Measurements from ENCODE around the gene AUTS2. TPM values are rescaled to one million over a fixed set of nuclear protein-coding genes. Genes with fewer than 3 reads are reported as not detected.

The AUTS2 gene
- total RNA-seq, 2 experiments from 2014 or later = 17.5 to 23.8 TPM

DNA sequence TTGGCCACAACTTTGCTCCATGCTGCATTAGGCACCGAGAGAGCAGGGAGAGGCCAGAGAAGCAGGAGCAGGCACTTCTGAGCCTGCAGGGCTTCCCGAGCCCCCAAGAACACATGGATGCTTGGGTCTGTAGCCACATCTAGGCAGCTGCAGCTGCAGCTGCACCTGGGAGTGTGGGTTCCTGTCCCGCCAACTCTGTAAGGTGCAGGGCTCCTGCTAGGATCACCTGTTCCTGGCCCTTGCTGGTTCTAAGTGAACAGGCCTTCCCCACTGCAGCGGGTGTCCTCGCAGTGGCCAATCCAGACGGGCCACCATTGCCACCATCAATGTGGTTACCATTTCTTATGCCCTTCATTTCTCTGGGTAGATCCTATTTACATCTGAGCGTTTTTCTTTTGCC is 330.3 kb downstream of the AUTS2 start:
- Mint-ChIP-seq H3K27me3 (peaks cover 5% of the 10 kb centered on the region), H3K9me3 (peaks cover 4% of the 10 kb centered on the region), H3K27ac (no peak overlapping the region), H3K4me3 (no peak overlapping the region), H3K36me3 (no peaks in the 10 kb centered on the region), H3K4me1 (no peaks in the 10 kb centered on the region)
- POLR2A ChIA-PET = no interaction called here
- DNase-seq (no peak), ATAC-seq (ENCODE audit: low read depth) (no peak)

DNA sequence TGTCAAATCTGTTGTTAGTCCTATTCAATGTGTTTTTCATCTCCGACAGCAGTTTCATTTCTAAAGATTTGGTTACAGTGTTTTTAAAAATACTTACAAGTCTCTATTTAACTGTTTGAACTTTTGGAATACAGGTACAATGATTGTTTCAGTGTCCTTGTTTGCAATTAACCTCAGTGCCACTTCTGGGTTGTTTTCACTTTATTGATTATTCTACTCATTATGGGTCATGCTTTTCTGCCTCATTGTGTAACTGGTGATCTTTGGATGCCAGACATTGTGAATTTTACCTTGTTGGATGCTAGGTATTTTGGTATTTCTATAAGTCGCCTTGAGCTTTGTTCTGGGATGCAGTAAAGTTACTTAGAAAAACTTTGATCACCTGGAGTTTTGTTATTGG is 331.3 kb downstream of the AUTS2 start:
- ATAC-seq (ENCODE audit: low read depth) (no peak), DNase-seq (no peak)
- H3K27me3 Mint-ChIP-seq = peaks cover 2% of the 10 kb centered on the region
- H3K4me3 Mint-ChIP-seq = no peak overlapping the region
- H3K27ac Mint-ChIP-seq = no peak overlapping the region
- POLR2A ChIA-PET = no interaction called here
- H3K9me3 Mint-ChIP-seq = peaks cover 4% of the 10 kb centered on the region
- H3K4me1 Mint-ChIP-seq = no peaks in the 10 kb centered on the region
- no peaks in the 10 kb centered on the region for H3K36me3 Mint-ChIP-seq

DNA sequence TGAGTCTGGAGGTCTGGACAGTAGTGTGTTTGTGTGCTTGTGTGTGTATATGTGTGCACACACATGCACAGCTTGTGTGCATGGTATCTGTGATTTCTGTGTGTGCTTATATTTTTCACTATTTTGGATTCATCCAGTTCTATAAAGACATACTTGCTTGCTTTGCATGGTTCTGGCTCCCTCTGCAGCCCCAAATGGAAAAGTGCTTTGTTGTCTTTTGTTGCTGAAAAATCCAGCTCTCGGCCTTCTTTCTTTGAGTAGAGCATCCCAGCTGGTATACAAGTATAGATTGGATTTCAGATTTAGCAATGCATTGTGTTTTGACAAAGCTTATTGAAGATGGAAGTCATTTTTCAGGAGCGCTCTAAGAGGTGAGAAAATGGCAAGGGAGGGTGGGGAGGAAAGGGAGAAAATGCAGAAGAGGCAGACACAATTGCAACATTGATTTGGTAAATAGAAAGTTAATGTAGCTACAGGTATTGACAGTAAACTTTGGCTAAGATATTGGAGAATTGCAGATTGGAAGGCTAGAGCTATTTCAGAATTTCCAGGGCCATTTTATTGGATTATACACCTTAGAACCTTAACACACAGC is 333.9 kb downstream of the AUTS2 start:
- Mint-ChIP-seq H3K4me3 (no peak overlapping the region), H3K4me1 (no peaks in the 10 kb centered on the region), H3K36me3 (no peaks in the 10 kb centered on the region), H3K27me3 (peaks cover 2% of the 10 kb centered on the region), H3K9me3 (peaks cover 4% of the 10 kb centered on the region), H3K27ac (no peak overlapping the region)
- POLR2A ChIA-PET = no interaction called here
- ATAC-seq (ENCODE audit: low read depth) = no peak
- no peak for DNase-seq

DNA sequence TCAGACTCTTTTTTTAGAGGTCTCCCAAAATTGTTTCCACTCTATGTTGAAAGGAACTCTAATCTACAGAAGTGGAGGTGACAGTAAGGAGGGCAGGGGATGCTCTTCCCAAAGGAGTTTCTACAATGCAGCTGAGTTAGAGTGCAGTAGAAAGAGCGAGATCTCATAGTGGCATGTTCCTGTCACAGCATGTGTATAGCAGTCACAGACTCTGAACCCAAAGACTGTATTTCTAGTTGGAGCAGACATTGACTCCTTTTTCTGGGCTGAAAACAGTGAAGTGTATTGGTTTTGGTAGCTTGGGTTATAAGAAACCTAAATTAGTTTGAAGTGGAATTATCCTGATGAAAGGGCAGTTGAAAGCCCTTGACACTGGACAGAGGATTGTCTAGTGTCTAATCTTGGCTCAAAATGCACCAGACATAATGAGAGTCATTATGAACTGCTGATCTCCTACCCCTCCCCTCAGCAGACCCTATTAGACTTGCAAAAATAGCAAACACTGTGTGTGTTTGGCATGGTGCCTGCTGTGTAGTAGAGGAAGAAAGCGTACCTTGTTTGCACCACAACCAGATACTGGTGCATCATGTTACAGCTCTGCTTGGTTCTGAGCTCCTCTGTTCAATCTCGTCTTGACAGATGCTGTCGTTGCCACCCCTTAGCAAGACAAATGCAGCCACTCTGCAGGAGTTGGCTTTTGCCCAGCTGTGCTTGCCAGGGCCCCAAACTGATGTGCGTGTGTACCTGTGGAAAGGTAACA is 336.0 kb downstream of the AUTS2 start:
- H3K27ac Mint-ChIP-seq = no peak overlapping the region
- H3K4me1 Mint-ChIP-seq = no peaks in the 10 kb centered on the region
- POLR2A ChIA-PET = no interaction called here
- ATAC-seq (ENCODE audit: low read depth) (no peak), DNase-seq (no peak)
- H3K36me3 Mint-ChIP-seq = no peaks in the 10 kb centered on the region
- peaks cover 3% of the 10 kb centered on the region for H3K27me3 Mint-ChIP-seq
- H3K9me3 Mint-ChIP-seq = no peaks in the 10 kb centered on the region
- no peak overlapping the region for H3K4me3 Mint-ChIP-seq

DNA sequence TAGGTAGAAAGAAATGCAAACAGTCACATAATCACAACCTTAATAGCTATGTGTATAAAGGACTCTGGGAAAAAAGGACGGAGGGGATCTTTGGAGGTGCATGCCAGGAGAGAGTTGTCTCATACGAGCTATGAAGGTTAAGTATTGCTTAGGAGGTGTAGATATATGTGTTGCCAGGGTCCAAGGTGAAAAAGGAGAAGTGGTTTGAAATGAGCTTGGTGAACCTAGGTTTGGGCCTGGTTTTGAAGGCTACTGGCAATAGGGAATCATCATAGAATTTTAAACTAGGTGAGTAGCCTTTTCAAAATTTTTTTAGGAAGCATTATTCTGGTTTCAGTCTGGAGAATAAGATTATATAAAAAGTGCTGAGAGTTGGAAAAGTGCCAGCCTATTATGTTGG is 336.8 kb downstream of the AUTS2 start:
- no peak for DNase-seq
- no peak for ATAC-seq (ENCODE audit: low read depth)
- Mint-ChIP-seq H3K27me3 (peaks cover 3% of the 10 kb centered on the region), H3K9me3 (no peaks in the 10 kb centered on the region), H3K36me3 (no peaks in the 10 kb centered on the region), H3K4me1 (no peaks in the 10 kb centered on the region), H3K4me3 (no peak overlapping the region), H3K27ac (no peak overlapping the region)
- POLR2A ChIA-PET = no interaction called here

DNA sequence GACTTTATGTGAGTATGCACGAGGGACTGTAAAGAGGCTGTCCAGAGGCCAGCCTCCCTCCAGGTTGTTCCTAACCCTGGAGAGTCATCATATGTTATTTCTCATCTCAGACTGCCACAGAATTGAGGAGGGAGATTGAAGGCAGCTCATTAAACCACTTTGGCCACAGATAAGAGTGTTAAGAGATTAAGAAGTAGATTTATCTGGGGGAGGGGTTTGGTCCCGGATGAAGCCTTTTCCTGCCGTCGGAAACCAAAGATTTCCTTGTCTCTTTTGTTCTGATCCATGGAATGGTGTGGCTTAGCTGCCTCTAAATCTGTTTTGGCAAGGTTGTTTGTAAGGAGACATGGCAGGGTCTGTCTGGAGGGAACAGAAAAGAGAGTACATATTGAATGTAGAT is 338.8 kb downstream of the AUTS2 start:
- Mint-ChIP-seq H3K4me3 (no peak overlapping the region), H3K9me3 (peaks cover 2% of the 10 kb centered on the region), H3K27ac (no peak overlapping the region), H3K4me1 (peaks cover 13% of the 10 kb centered on the region), H3K36me3 (peaks cover 1% of the 10 kb centered on the region), H3K27me3 (peaks cover 3% of the 10 kb centered on the region)
- no peak for ATAC-seq (ENCODE audit: low read depth)
- no peak for DNase-seq
- POLR2A ChIA-PET = no interaction called here

DNA sequence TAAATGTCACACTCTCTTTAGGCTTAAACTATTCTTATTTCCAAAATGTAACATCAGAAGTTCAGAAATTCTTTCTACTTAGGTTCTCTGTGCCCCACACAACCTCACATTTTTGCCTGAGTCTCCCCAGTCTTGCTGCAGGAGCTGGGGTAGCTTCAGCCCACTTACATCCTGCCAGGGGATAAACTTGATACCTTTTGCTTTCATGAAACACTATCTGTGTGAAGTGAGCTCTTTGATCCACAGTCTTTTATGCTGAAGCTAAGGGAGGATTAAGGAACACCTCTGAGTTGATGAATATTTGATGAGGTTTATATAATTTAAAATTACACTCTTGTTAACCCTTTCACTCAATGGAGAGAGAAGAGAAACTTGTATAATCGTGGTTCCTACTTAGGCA is 341.0 kb downstream of the AUTS2 start:
- peaks cover 3% of the 10 kb centered on the region for H3K27me3 Mint-ChIP-seq
- H3K27ac Mint-ChIP-seq = no peak overlapping the region
- POLR2A ChIA-PET = no interaction called here
- no peak for ATAC-seq (ENCODE audit: low read depth)
- DNase-seq = no peak
- peaks cover 2% of the 10 kb centered on the region for H3K9me3 Mint-ChIP-seq
- peaks cover 1% of the 10 kb centered on the region for H3K36me3 Mint-ChIP-seq
- no peak overlapping the region for H3K4me3 Mint-ChIP-seq
- H3K4me1 Mint-ChIP-seq = peaks cover 14% of the 10 kb centered on the region

DNA sequence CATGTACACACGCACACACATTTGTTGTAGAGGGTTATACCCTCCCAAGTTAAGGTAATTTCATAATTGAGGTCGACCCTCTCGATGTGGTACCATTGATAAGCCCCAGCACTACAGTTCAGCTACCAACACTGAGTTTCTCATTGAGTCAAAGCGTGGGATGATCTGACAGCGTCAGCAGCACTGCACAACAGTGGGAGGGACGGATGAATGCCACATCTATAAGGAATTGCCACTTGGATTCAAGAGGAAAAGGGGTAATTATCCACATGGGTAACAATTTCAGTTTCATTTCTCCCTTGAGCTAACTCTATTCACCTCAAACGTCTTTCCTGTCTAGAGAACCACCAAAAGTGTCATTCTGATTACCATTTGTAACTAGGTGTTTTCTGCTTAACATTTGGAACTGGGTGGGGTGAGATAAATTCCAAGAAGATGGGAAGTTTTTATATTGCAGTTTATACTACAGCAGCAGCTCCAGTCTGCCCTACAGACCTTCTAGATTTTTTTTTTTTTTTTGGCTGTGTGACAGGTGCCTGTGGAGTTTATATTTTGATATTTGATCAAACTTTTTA is 342.9 kb downstream of the AUTS2 start:
- Mint-ChIP-seq H3K9me3 (peaks cover 2% of the 10 kb centered on the region), H3K36me3 (peaks cover 1% of the 10 kb centered on the region), H3K27ac (no peak overlapping the region), H3K27me3 (peaks cover 5% of the 10 kb centered on the region), H3K4me3 (no peak overlapping the region), H3K4me1 (peaks cover 14% of the 10 kb centered on the region)
- no peak for ATAC-seq (ENCODE audit: low read depth)
- POLR2A ChIA-PET = no interaction called here
- no peak for DNase-seq

DNA sequence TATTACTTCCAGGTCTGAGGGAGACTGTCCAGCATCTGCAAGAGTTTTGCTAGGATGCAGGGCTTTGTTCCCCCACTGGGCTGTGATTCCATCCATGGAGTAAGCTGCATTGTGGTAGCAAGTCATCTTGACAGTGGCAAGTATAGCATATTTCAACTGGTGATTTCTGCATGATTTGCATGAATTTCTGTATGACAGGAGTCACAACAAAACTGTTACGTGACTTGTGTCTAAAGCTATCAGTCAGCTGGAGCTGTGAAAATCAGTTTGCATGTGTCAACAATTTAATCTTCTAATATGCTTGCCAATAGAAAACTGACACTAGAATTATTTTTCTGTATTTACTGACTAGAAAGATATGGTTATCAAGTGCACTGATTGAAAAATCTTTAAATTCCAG is 344.3 kb downstream of the AUTS2 start:
- DNase-seq = no peak
- Mint-ChIP-seq H3K27ac (no peak overlapping the region), H3K4me3 (no peak overlapping the region), H3K27me3 (peaks cover 5% of the 10 kb centered on the region), H3K4me1 (peaks cover 14% of the 10 kb centered on the region), H3K36me3 (peaks cover 1% of the 10 kb centered on the region), H3K9me3 (peaks cover 2% of the 10 kb centered on the region)
- POLR2A ChIA-PET = no interaction called here
- no peak for ATAC-seq (ENCODE audit: low read depth)

DNA sequence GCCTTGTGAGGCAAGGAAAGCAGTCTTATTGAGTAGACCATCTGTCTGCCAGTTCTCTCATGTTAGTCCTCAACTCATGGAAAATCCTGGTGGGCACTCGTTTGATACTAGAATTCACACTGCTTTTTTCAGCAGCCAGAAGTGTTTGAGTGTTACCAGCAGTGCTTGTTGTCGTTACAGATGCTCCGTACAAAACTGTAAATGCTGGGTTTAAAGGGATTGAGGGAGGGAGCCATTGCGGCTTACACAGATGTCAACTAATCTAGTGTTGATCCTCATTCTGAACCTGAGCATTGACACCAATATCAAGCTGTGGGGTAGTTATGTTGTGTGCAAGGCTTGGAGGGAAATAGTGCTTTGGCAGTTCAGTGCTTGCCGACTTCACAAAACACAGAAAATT is 348.6 kb downstream of the AUTS2 start:
- ATAC-seq (ENCODE audit: low read depth) (no peak), DNase-seq (no peak)
- H3K4me3 Mint-ChIP-seq = no peak overlapping the region
- no peaks in the 10 kb centered on the region for H3K36me3 Mint-ChIP-seq
- peaks cover 4% of the 10 kb centered on the region for H3K4me1 Mint-ChIP-seq
- H3K9me3 Mint-ChIP-seq = no peaks in the 10 kb centered on the region
- H3K27me3 Mint-ChIP-seq = peaks cover 2% of the 10 kb centered on the region
- no peak overlapping the region for H3K27ac Mint-ChIP-seq
- POLR2A ChIA-PET = no interaction called here

DNA sequence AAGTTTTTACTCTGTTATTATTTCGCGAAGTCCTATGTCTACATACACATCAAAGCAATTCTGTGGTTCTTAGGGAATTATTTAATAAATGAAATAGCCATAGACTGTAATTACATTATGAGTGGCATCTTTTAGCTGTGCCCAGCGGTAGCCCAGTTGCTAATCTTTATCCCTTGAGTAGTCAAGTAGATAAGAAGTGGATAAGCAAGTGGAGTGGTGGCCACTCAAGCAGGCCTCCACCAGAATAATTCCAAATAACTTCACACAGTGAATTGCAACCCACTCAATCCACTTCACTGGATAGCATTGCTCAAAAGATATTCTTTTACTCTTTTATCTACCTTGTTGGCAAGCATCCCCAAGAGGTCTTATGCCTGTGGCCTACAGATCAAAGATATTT is 349.7 kb downstream of the AUTS2 start:
- Mint-ChIP-seq H3K4me1 (no peaks in the 10 kb centered on the region), H3K9me3 (no peaks in the 10 kb centered on the region), H3K36me3 (no peaks in the 10 kb centered on the region), H3K27ac (no peak overlapping the region), H3K4me3 (no peak overlapping the region), H3K27me3 (peaks cover 2% of the 10 kb centered on the region)
- POLR2A ChIA-PET = no interaction called here
- ATAC-seq (ENCODE audit: low read depth) (no peak), DNase-seq (no peak)

DNA sequence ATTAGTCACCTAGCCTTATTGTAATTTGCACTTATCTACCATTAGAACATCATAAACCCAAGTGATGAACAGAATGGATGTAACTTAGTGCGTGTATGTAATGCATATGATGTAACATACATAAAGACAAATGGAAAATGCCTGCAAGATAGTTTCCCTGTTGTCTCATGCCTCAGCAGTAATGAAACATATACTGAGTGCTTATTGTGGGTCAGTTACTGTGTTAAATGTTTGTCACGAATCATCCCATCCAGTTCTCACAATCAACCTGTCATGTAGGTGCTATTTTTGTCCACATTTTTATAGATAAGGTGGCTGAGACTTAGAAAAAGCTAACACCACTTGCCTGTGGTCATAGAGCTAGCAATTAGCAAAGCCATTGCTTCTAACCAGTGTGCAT is 350.8 kb downstream of the AUTS2 start:
- ATAC-seq (ENCODE audit: low read depth) (no peak), DNase-seq (no peak)
- Mint-ChIP-seq H3K9me3 (no peaks in the 10 kb centered on the region), H3K27ac (no peak overlapping the region), H3K4me1 (no peaks in the 10 kb centered on the region), H3K27me3 (peaks cover 2% of the 10 kb centered on the region), H3K36me3 (no peaks in the 10 kb centered on the region), H3K4me3 (no peak overlapping the region)
- POLR2A ChIA-PET = no interaction called here

DNA sequence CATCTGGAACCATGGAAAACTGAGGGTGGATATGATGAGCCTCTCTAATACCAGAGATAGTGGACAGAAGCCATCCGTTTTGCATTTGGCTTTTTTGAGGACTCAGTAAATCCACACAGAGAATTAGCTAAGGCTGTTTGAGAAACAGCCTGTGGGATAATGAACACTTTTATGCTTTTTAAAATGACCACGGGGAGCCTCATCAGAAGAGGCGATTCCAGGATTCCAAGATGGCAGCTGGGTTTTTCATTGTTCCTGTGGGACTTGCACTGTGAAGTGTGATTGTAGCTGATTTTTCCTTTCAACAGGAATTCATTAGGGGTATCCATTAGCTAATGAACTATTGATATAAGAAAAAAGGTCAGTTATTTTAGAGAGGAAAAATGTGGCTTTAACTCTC is 353.2 kb downstream of the AUTS2 start:
- Mint-ChIP-seq H3K4me1 (no peaks in the 10 kb centered on the region), H3K36me3 (no peaks in the 10 kb centered on the region), H3K9me3 (no peaks in the 10 kb centered on the region), H3K4me3 (no peak overlapping the region), H3K27ac (no peak overlapping the region), H3K27me3 (no peaks in the 10 kb centered on the region)
- no peak for ATAC-seq (ENCODE audit: low read depth)
- no peak for DNase-seq
- POLR2A ChIA-PET = no interaction called here

All from activated naive CD8-positive, alpha-beta T cell treated with anti-CD3 and anti-CD28 coated beads, Interleukin-2, amount 10 ng/mL, durations not matched to agents 7 days and 5 days (primary cell).